IMR-90 (cell line): Measurements from ENCODE around the gene HS2ST1. TPM values are rescaled to one million over a fixed set of nuclear protein-coding genes. Genes with fewer than 3 reads are reported as not detected.

ENCODE experiments used
- ATAC-seq: fragments of 200-7000 bp; cut with Tn5 transposase; 2 replicates; pipeline ENCODE4 v1.9.1; 2020; ENCODE audit warnings: low read depth, mild to moderate bottlenecking, moderate library complexity
- BruUV-seq: library from RNA; stranded (reverse); fragments of 400-500 nt; replicated peaks from 2 replicates; lab custom pipeline; 2021; lab: Mats Ljungman, UMichigan
- CTCF ChIA-PET: fragments of 300-600 bp; formaldehyde crosslinking; extraction: SDS; loops from one replicate; lab custom pipeline; 2021; ENCODE audit warnings: antibody characterized with exemption; lab: Yijun Ruan, JAX
- POLR2A ChIA-PET: fragments of 300-600 bp; sonication (Branson Sonifier 250); formaldehyde crosslinking; loops from one replicate; lab custom pipeline; 2022; ENCODE audit warnings: antibody characterized with exemption; ENCODE audit not compliant: unreplicated experiment; lab: Charles Lee
- DNase-seq: peaks from one replicate; pipeline ENCODE4 v3.0.0; 2013
- H2AFZ ChIP-seq: replicated peaks from 2 replicates; pipeline ENCODE3; 2013; ENCODE audit warnings: low read length, mild to moderate bottlenecking; ENCODE audit not compliant: poor library complexity
- H2AK5ac ChIP-seq: 2 replicates; pipeline ENCODE4 v1.6.1; 2013; ENCODE audit warnings: low read depth, low read length, inconsistent platforms
- H2AK9ac ChIP-seq: replicated peaks from 2 replicates; pipeline ENCODE3; 2013; ENCODE audit warnings: mild to moderate bottlenecking, low read depth, low read length, moderate library complexity; ENCODE audit not compliant: poor library complexity
- H2BK120ac ChIP-seq: 2 replicates; pipeline ENCODE4 v1.6.1; 2013; ENCODE audit warnings: low read depth, low read length, inconsistent platforms
- H2BK15ac ChIP-seq: 3 replicates; pipeline ENCODE4 v1.6.1; 2013; ENCODE audit warnings: low read depth, low read length, inconsistent platforms
- H2BK20ac ChIP-seq: 2 replicates; pipeline ENCODE4 v1.6.1; 2013; ENCODE audit warnings: low read depth, mild to moderate bottlenecking, inconsistent platforms, low read length, moderate library complexity
- H2BK5ac ChIP-seq: 2 replicates; pipeline ENCODE4 v1.6.1; 2013; ENCODE audit warnings: mild to moderate bottlenecking, low read depth, low read length, inconsistent platforms; ENCODE audit not compliant: poor library complexity, severe bottlenecking
- H3K14ac ChIP-seq: replicated peaks from 2 replicates; pipeline ENCODE4 v1.6.1; 2013; ENCODE audit warnings: low read depth, low read length, inconsistent platforms
- H3K18ac ChIP-seq: 2 replicates; pipeline ENCODE4 v1.6.1; 2013; ENCODE audit warnings: low read depth, low read length, control low read depth
- H3K23ac ChIP-seq: 2 replicates; pipeline ENCODE4 v1.6.1; 2013; ENCODE audit warnings: low read depth, low read length, inconsistent platforms
- H3K27ac ChIP-seq: 2 replicates; pipeline ENCODE4 v1.5.1; 2013; ENCODE audit warnings: mild to moderate bottlenecking, control low read depth, low read length; ENCODE audit not compliant: insufficient read depth
- H3K27me3 ChIP-seq: 2 replicates; pipeline ENCODE4 v1.6.1; 2013; ENCODE audit warnings: low read length; ENCODE audit not compliant: control insufficient read depth, insufficient read depth
- H3K36me3 ChIP-seq: 2 replicates; pipeline ENCODE4 v1.6.1; 2013; ENCODE audit warnings: low read length, mixed read lengths; ENCODE audit not compliant: control insufficient read depth, insufficient read depth
- H3K4ac ChIP-seq: 2 replicates; pipeline ENCODE4 v1.6.1; 2013; ENCODE audit warnings: low read depth, low read length, inconsistent platforms
- H3K4me1 ChIP-seq: 2 replicates; pipeline ENCODE4 v1.6.1; 2013; ENCODE audit warnings: low read length, mixed read lengths; ENCODE audit not compliant: control insufficient read depth, insufficient read depth
- H3K4me2 ChIP-seq: 2 replicates; pipeline ENCODE4 v1.6.1; 2013; ENCODE audit warnings: low read depth, mild to moderate bottlenecking, control low read depth, low read length, moderate library complexity
- H3K4me3 ChIP-seq: 2 replicates; pipeline ENCODE4 v1.5.1; 2013; ENCODE audit warnings: low read depth, mild to moderate bottlenecking, control low read depth, low read length, moderate library complexity; ENCODE audit not compliant: insufficient read depth
- H3K56ac ChIP-seq: 2 replicates; pipeline ENCODE4 v1.6.1; 2013; ENCODE audit warnings: low read length, inconsistent platforms; ENCODE audit not compliant: insufficient read depth; ENCODE audit errors: extremely low read depth
- H3K79me1 ChIP-seq, 2 experiments: 2 replicates each; pipeline ENCODE4 v1.6.1; 2013; ENCODE audit warnings: low read length in 2 of 2, inconsistent platforms in 1 of 2, low read depth in 1 of 2
- H3K9ac ChIP-seq: 2 replicates; pipeline ENCODE4 v1.6.1; 2013; ENCODE audit warnings: low read depth, low read length, control low read depth
- H3K9me1 ChIP-seq: 2 replicates; pipeline ENCODE4 v1.6.1; 2013; ENCODE audit warnings: low read length, inconsistent platforms; ENCODE audit not compliant: insufficient read depth
- H3K9me3 ChIP-seq: 2 replicates; pipeline ENCODE4 v1.6.1; 2013; ENCODE audit warnings: low read length; ENCODE audit not compliant: control insufficient read depth, insufficient read depth
- H4K20me1 ChIP-seq: 2 replicates; pipeline ENCODE4 v1.6.1; 2013; ENCODE audit warnings: low read length, inconsistent platforms; ENCODE audit not compliant: insufficient read depth
- H4K5ac ChIP-seq: 2 replicates; pipeline ENCODE4 v1.6.1; 2013; ENCODE audit warnings: mild to moderate bottlenecking, low read depth, low read length, control low read depth
- H4K8ac ChIP-seq, 2 experiments: 2 replicates each; pipeline ENCODE4 v1.6.1; 2013; ENCODE audit warnings: low read depth in 2 of 2, low read length in 2 of 2, control low read depth in 1 of 2, inconsistent platforms in 1 of 2
- H4K91ac ChIP-seq: 2 replicates; pipeline ENCODE4 v1.6.1; 2013; ENCODE audit warnings: low read depth, low read length, inconsistent platforms; ENCODE audit not compliant: insufficient read depth
- CEBPB ChIP-seq: IDR thresholded peaks from 2 replicates; pipeline ENCODE4 v1.6.1; 2012; ENCODE audit warnings: low read depth, low read length, improper control_type of control experiment
- MAFK ChIP-seq: IDR thresholded peaks from 2 replicates; pipeline ENCODE4 v1.6.1; 2012; ENCODE audit warnings: low read depth, low read length, improper control_type of control experiment
- MAZ ChIP-seq: IDR thresholded peaks from 2 replicates; pipeline ENCODE4 v1.6.1; 2012; ENCODE audit warnings: low read depth, mild to moderate bottlenecking, low read length, improper control_type of control experiment, moderate library complexity, borderline replicate concordance
- MXI1 ChIP-seq: IDR thresholded peaks from 2 replicates; pipeline ENCODE4 v1.6.1; 2012; ENCODE audit warnings: low read depth, mild to moderate bottlenecking, low read length, moderate library complexity, borderline replicate concordance
- NFE2L2 ChIP-seq: fragments of 150-350 bp; IDR thresholded peaks from 2 replicates; pipeline ENCODE4 v1.6.1; 2016; ENCODE audit warnings: low read depth, mild to moderate bottlenecking, low read length
- RAD21 ChIP-seq: IDR thresholded peaks from 2 replicates; pipeline ENCODE4 v1.6.1; 2012; ENCODE audit warnings: low read length, improper control_type of control experiment
- RFX5 ChIP-seq: IDR thresholded peaks from 2 replicates; pipeline ENCODE4 v1.8.0; 2012; ENCODE audit warnings: low read depth, mild to moderate bottlenecking, low read length, moderate library complexity
- SMC3 ChIP-seq: fragments of 150-350 bp; IDR thresholded peaks from 2 replicates; pipeline ENCODE4 v1.6.1; 2016; ENCODE audit warnings: low read depth, mild to moderate bottlenecking, antibody characterized with exemption, low read length, moderate library complexity
- WGBS, 2 experiments: methylation state at CpG; one replicate each; pipeline versions ENCODE4 v1.1.5 to v1.1.7; 2013; ENCODE audit warnings: missing lambda C conversion rate in 2 of 2; ENCODE audit not compliant: insufficient read length in 1 of 2; ENCODE audit errors: extremely low coverage in 2 of 2; 5-methylcytosine and 5-hydroxymethylcytosine counted together
- dilution Hi-C: fragments of 300-500 bp; cut with HindIII; formaldehyde crosslinking; loops from one replicate; pipeline ENCODE4 v1.14.3; 2018; ENCODE audit warnings: low sequenced_read_pairs; ENCODE audit not compliant: unreplicated experiment
- in situ Hi-C: fragments of 300-500 bp; cut with MboI; formaldehyde crosslinking; loops from 3 replicates; pipeline ENCODE4 v1.14.3; 2019; ENCODE audit warnings: low sequenced_read_pairs, inconsistent platforms, mixed read lengths
- intact Hi-C: fragments of 100-400 bp; cut with micrococcal nuclease; formaldehyde crosslinking; loops from 2 replicates; pipeline ENCODE4 v1.10.0; 2022
- polyA plus RNA-seq, 3 experiments: library from polyadenylated mRNA; depleted of rRNA; stranded (reverse); fragments of >200 nt; gene quantifications; 2 replicates each; pipeline ENCODE4 v1.2.3, GENCODE V29; 2012; ENCODE audit warnings: low replicate concordance in 1 of 3
- total RNA-seq: library from RNA; depleted of rRNA; stranded (reverse); fragments of >200 nt; gene quantifications from 2 replicates; pipeline ENCODE4 v1.2.3, GENCODE V29; 2012
- TF ChIP-seq, protein P1 (sequence below): conservative IDR thresholded peaks from 2 replicates; pipeline ENCODE4 v1.5.1; 2012; ENCODE audit warnings: mild to moderate bottlenecking, low read depth, low read length, improper control_type of control experiment
- TF ChIP-seq, protein P2 (sequence below): fragments of 150-350 bp; IDR thresholded peaks from 2 replicates; pipeline ENCODE4 v1.6.1; 2017; ENCODE audit warnings: mild to moderate bottlenecking, antibody characterized with exemption, low read length, low read depth

Gene HS2ST1
- total and polyA plus RNA-seq, 2 of the 4 experiments (the other 2 are of a cell fraction): 7.8 to 13.1 TPM

DNA sequence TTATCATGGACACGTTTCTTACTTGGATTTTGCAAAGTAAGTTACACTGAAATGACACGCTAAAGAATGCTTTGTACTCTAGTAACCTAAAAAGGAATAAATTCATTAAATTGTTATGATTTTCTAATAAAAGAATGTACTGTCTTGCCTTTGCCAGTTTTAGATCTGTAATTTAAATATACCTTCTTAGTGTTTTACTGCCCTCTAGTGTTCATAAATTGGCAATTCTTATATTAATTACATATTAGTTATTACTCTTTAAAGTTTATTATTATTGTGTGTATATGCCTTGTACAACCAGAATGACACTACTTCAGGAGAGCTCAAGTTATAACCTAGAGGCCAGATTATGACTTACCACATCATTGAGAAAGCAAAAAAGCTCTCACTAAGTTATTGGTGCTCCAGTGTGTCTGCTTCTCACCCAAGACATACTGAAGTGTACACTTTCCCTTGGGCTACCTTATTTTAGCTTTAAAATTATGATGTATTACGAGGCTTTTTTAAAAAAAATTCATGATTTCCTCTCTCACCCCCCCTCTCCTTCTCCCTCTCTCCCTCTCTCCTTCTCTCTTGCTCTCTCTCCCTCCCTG lies 169.9 kb downstream of the HS2ST1 start:
- peaks cover 2% of the 10 kb centered on the region; the same call in 1 of the 2 replicates for H3K4me1 ChIP-seq
- no TSS peak for BruUV-seq
- intact Hi-C loops: loop anchor here (1.0 to 10.0 kb wide), 6 partner anchors 117 to 702 kb away; partner anchors contain the start of gene SH3GLB1
- H3K9ac ChIP-seq: no peak overlapping the region
- H3K27ac ChIP-seq: no peak overlapping the region
- no peak overlapping the region for H2BK20ac ChIP-seq
- TF ChIP-seq, protein P1, sequence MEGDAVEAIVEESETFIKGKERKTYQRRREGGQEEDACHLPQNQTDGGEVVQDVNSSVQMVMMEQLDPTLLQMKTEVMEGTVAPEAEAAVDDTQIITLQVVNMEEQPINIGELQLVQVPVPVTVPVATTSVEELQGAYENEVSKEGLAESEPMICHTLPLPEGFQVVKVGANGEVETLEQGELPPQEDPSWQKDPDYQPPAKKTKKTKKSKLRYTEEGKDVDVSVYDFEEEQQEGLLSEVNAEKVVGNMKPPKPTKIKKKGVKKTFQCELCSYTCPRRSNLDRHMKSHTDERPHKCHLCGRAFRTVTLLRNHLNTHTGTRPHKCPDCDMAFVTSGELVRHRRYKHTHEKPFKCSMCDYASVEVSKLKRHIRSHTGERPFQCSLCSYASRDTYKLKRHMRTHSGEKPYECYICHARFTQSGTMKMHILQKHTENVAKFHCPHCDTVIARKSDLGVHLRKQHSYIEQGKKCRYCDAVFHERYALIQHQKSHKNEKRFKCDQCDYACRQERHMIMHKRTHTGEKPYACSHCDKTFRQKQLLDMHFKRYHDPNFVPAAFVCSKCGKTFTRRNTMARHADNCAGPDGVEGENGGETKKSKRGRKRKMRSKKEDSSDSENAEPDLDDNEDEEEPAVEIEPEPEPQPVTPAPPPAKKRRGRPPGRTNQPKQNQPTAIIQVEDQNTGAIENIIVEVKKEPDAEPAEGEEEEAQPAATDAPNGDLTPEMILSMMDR: peak; percentile 64
- no peak for TF ChIP-seq MXI1
- TF ChIP-seq MAFK: no peak
- peak; percentile 60 for TF ChIP-seq RAD21
- peak; percentile 54 for TF ChIP-seq SMC3
- TF ChIP-seq MAZ: no peak
- no peak for TF ChIP-seq CEBPB
- TF ChIP-seq NFE2L2: no peak
- TF ChIP-seq, protein P2, sequence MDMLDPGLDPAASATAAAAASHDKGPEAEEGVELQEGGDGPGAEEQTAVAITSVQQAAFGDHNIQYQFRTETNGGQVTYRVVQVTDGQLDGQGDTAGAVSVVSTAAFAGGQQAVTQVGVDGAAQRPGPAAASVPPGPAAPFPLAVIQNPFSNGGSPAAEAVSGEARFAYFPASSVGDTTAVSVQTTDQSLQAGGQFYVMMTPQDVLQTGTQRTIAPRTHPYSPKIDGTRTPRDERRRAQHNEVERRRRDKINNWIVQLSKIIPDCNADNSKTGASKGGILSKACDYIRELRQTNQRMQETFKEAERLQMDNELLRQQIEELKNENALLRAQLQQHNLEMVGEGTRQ: no peak
- TF ChIP-seq RFX5: no peak
- in situ Hi-C loops: loop anchor here (10.0 to 25.0 kb wide), 3 partner anchors 250 to 697 kb away; partner anchors contain the start of gene ODF2L
- no peaks in the 10 kb centered on the region for H3K27me3 ChIP-seq
- no peak overlapping the region for H3K4me3 ChIP-seq
- H3K36me3 ChIP-seq: no peaks in the 10 kb centered on the region
- H3K18ac ChIP-seq: no peak overlapping the region
- H4K5ac ChIP-seq: no peak overlapping the region
- H3K14ac ChIP-seq: no peak overlapping the region
- dilution Hi-C loops: no loop called here
- H3K4ac ChIP-seq: no peak overlapping the region
- no peaks in the 10 kb centered on the region for H4K20me1 ChIP-seq
- POLR2A ChIA-PET: no interaction called here
- H3K4me2 ChIP-seq: 0 out of 2 replicates have a peak overlapping the region, but pooled peaks have one; percentile 34
- no peaks in the 10 kb centered on the region for H3K9me3 ChIP-seq
- no peak overlapping the region for H2AK9ac ChIP-seq
- no peaks in the 10 kb centered on the region for H3K9me1 ChIP-seq
- H4K8ac ChIP-seq: no peak overlapping the region
- 0 out of 2 replicates have a peak overlapping the region, but pooled peaks have one; percentile 39 for H2AK5ac ChIP-seq
- peak overlapping the region; percentile 17; the same call in 1 of the 2 replicates for H3K56ac ChIP-seq
- CTCF ChIA-PET: interaction anchor here (1.1 to 1.5 kb wide), 3 partner anchors 9 to 251 kb away, joined by 3 to 5 read pairs (median 5); no protein-coding TSS in a partner anchor
- H3K23ac ChIP-seq: no peak overlapping the region
- WGBS, 2 experiments: no CpG with 5 or more reads among the region's 3 CpGs
- H4K91ac ChIP-seq: no peak overlapping the region
- DNase-seq: peak; percentile 60
- peak; percentile 78 for ATAC-seq
- no peaks in the 10 kb centered on the region for H3K79me1 ChIP-seq
- H2BK120ac ChIP-seq: no peak overlapping the region
- H2BK15ac ChIP-seq: no peak overlapping the region
- H2AFZ ChIP-seq: no peak overlapping the region
- H2BK5ac ChIP-seq: no peak overlapping the region
